Measurements from ENCODE around the gene PID1. TPM values are rescaled to one million over a fixed set of nuclear protein-coding genes. Genes with fewer than 3 reads are reported as not detected.

The PID1 gene
- total RNA-seq, 2 donors from 2014 or later, result 13.0 to 13.8 TPM

- Histone ChIP-seq H3K27me3 (no peaks in the 10 kb centered on the region), H3K4me1 (no peaks in the 10 kb centered on the region), H3K27ac (no peak overlapping the region), H3K9me3 (no peaks in the 10 kb centered on the region), H3K4me3 (no peak overlapping the region), H3K36me3 (replicated peaks in 1 of 2; ENCODE audit: insufficient read depth in 1 of 2, low read depth in 2 of 2) (no peaks in the 10 kb centered on the region)
- no peak for ATAC-seq
- TF ChIP-seq POLR2A (IDR thresholded peaks at IDR 0.05) (no peak), CTCF (IDR thresholded peaks at IDR 0.05) (no peak)
- 93 to 99% methylated on average over 3 of the region's 3 CpGs for WGBS, 2 donors
- intact Hi-C loops (cut with DNase I), result no loop called here
- DNase-seq, result no peak
These were observed 21.6 kb downstream of the PID1 start for GRCh38 chr2:229249536-229249935.

- WGBS, 2 donors, result 81 to 93% methylated on average over 3 of the region's 3 CpGs
- no peak overlapping the region for H3K27ac ChIP-seq
- H3K9me3 ChIP-seq, result peaks cover 0 to 8% (median 0%) of the 10 kb centered on the region in 3 donors
- no peaks in the 10 kb centered on the region for H3K4me1 ChIP-seq
- DNase-seq, result no peak
- H3K27me3 ChIP-seq, result no peaks in the 10 kb centered on the region
- TF ChIP-seq POLR2A (IDR thresholded peaks at IDR 0.05), result no peak
- no peak for TF ChIP-seq CTCF (IDR thresholded peaks at IDR 0.05)
- H3K36me3 ChIP-seq (replicated peaks in 1 of 2; ENCODE audit: insufficient read depth in 1 of 2, low read depth in 2 of 2), result no peaks in the 10 kb centered on the region
- H3K4me3 ChIP-seq, result no peak overlapping the region
- intact Hi-C loops (cut with DNase I), result no loop called here
- ATAC-seq, result no peak
These were observed 24.8 kb downstream of the PID1 start for GRCh38 chr2:229246334-229246733.

GRCh38 chr2:229244975-229245374, 26.1 kb downstream of the PID1 start:
- no peaks in the 10 kb centered on the region for H3K4me1 ChIP-seq
- no peak for ATAC-seq
- TF ChIP-seq CTCF (IDR thresholded peaks at IDR 0.05) (no peak), POLR2A (IDR thresholded peaks at IDR 0.05) (no peak)
- DNase-seq, result no peak
- 82 to 92% methylated on average over 2 of the region's 2 CpGs for WGBS, 2 donors
- peaks cover 0 to 10% (median 0%) of the 10 kb centered on the region in 3 donors for H3K9me3 ChIP-seq
- no peak overlapping the region for H3K4me3 ChIP-seq
- H3K27ac ChIP-seq, result no peak overlapping the region
- H3K27me3 ChIP-seq, result no peaks in the 10 kb centered on the region
- no peaks in the 10 kb centered on the region for H3K36me3 ChIP-seq (replicated peaks in 1 of 2; ENCODE audit: insufficient read depth in 1 of 2, low read depth in 2 of 2)
- intact Hi-C loops (cut with DNase I), result no loop called here

GRCh38 chr2:229243890-229244560, 27.1 kb downstream of the PID1 start:
- no peaks in the 10 kb centered on the region for H3K4me1 ChIP-seq
- 33 to 45% methylated on average over 2 of the region's 2 CpGs for WGBS, 2 donors
- DNase-seq, result peak in 1 of 4 donors; percentile 10

More at GRCh38 chr2:229243890-229244560, 27.1 kb downstream of the PID1 start:
- Histone ChIP-seq H3K9me3 (peaks cover 0 to 10% (median 0%) of the 10 kb centered on the region in 3 donors), H3K4me3 (no peak overlapping the region), H3K36me3 (replicated peaks in 1 of 2; ENCODE audit: insufficient read depth in 1 of 2, low read depth in 2 of 2) (no peaks in the 10 kb centered on the region), H3K27ac (no peak overlapping the region), H3K27me3 (no peaks in the 10 kb centered on the region)
- TF ChIP-seq CTCF (IDR thresholded peaks at IDR 0.05), result no peak
- no peak for TF ChIP-seq POLR2A (IDR thresholded peaks at IDR 0.05)
- intact Hi-C loops (cut with DNase I), result no loop called here
- ATAC-seq, result no peak

Data from body of pancreas (tissue), 4 donors.